ENCODE results near the gene GLIS1. TPM values are rescaled to one million over a fixed set of nuclear protein-coding genes. Genes with fewer than 3 reads are reported as not detected.

Gene GLIS1
- total RNA-seq, 1 experiment from 2014 or later: 0.24 TPM

DNA sequence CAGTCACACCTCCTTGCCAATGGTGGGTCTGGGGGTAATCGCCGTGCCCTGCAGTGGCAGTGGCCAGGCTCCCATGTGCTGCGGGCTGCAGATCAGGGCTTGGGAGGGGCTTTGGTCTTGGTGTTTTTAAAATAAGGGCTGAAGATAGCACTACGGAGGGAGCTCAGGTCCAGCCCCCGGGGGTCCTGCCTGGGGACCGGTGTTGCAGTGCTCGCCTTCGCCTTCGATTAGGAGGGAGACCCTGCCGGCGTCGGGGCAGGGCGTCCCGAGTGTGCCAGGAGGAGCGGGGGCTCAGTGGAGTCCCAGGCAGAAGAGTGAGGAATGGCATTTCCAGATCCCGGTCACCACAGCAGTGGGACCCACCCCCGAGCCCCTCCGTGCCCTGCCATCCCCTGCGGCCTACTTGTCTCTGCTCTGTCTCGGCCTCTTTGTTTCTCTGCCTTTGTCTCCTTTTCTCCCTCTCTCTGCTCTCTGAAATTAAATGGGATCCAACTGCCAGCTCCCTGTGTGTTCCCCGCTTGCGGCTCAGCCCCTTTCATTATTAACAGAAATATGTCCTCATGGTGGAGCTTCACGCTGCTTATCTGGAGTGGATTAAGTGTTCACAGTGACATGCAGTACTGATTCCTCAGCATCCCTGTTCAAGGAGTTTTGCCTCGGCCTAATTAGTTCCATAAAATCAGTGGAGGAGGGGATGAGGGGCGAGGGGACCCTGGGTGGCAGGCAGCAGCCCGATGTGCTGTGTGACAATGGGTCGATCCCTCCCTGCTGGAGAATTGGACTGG, 235.3 kb downstream of the GLIS1 start:
- TF ChIP-seq NR1H2 (CRISPR knock-in tag; IDR thresholded peaks at IDR 0.05): no peak
- no peak for TF ChIP-seq ZNF671 (CRISPR knock-in tag; IDR thresholded peaks at IDR 0.05)
- no peak for TF ChIP-seq SOX15 (CRISPR knock-in tag; IDR thresholded peaks at IDR 0.05)
- TF ChIP-seq, protein P1, sequence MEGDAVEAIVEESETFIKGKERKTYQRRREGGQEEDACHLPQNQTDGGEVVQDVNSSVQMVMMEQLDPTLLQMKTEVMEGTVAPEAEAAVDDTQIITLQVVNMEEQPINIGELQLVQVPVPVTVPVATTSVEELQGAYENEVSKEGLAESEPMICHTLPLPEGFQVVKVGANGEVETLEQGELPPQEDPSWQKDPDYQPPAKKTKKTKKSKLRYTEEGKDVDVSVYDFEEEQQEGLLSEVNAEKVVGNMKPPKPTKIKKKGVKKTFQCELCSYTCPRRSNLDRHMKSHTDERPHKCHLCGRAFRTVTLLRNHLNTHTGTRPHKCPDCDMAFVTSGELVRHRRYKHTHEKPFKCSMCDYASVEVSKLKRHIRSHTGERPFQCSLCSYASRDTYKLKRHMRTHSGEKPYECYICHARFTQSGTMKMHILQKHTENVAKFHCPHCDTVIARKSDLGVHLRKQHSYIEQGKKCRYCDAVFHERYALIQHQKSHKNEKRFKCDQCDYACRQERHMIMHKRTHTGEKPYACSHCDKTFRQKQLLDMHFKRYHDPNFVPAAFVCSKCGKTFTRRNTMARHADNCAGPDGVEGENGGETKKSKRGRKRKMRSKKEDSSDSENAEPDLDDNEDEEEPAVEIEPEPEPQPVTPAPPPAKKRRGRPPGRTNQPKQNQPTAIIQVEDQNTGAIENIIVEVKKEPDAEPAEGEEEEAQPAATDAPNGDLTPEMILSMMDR (IDR thresholded peaks at IDR 0.05): no peak
- TF ChIP-seq, protein P2, sequence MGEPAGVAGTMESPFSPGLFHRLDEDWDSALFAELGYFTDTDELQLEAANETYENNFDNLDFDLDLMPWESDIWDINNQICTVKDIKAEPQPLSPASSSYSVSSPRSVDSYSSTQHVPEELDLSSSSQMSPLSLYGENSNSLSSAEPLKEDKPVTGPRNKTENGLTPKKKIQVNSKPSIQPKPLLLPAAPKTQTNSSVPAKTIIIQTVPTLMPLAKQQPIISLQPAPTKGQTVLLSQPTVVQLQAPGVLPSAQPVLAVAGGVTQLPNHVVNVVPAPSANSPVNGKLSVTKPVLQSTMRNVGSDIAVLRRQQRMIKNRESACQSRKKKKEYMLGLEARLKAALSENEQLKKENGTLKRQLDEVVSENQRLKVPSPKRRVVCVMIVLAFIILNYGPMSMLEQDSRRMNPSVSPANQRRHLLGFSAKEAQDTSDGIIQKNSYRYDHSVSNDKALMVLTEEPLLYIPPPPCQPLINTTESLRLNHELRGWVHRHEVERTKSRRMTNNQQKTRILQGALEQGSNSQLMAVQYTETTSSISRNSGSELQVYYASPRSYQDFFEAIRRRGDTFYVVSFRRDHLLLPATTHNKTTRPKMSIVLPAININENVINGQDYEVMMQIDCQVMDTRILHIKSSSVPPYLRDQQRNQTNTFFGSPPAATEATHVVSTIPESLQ (CRISPR knock-in tag; IDR thresholded peaks at IDR 0.05): no peak
- no peak for TF ChIP-seq OVOL2 (CRISPR knock-in tag; IDR thresholded peaks at IDR 0.05; ENCODE audit: borderline replicate concordance)
- no peak for TF ChIP-seq NR3C1 (CRISPR knock-in tag; conservative IDR thresholded peaks at IDR 0.05; ENCODE audit: low read depth)
- no peak for TF ChIP-seq NR2C2 (CRISPR knock-in tag; IDR thresholded peaks at IDR 0.05)
- TF ChIP-seq JAZF1 (CRISPR knock-in tag; IDR thresholded peaks at IDR 0.05): no peak
- TF ChIP-seq, protein P3, sequence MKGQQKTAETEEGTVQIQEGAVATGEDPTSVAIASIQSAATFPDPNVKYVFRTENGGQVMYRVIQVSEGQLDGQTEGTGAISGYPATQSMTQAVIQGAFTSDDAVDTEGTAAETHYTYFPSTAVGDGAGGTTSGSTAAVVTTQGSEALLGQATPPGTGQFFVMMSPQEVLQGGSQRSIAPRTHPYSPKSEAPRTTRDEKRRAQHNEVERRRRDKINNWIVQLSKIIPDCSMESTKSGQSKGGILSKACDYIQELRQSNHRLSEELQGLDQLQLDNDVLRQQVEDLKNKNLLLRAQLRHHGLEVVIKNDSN (CRISPR knock-in tag; IDR thresholded peaks at IDR 0.05): no peak
- no peak for TF ChIP-seq GTF2I (CRISPR knock-in tag; conservative IDR thresholded peaks at IDR 0.05)
- TF ChIP-seq, protein P4, sequence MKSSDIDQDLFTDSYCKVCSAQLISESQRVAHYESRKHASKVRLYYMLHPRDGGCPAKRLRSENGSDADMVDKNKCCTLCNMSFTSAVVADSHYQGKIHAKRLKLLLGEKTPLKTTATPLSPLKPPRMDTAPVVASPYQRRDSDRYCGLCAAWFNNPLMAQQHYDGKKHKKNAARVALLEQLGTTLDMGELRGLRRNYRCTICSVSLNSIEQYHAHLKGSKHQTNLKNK (CRISPR knock-in tag; IDR thresholded peaks at IDR 0.05): no peak
- no peak for TF ChIP-seq FOXJ3 (CRISPR knock-in tag; IDR thresholded peaks at IDR 0.05; ENCODE audit: borderline replicate concordance)
- TF ChIP-seq, protein P5, sequence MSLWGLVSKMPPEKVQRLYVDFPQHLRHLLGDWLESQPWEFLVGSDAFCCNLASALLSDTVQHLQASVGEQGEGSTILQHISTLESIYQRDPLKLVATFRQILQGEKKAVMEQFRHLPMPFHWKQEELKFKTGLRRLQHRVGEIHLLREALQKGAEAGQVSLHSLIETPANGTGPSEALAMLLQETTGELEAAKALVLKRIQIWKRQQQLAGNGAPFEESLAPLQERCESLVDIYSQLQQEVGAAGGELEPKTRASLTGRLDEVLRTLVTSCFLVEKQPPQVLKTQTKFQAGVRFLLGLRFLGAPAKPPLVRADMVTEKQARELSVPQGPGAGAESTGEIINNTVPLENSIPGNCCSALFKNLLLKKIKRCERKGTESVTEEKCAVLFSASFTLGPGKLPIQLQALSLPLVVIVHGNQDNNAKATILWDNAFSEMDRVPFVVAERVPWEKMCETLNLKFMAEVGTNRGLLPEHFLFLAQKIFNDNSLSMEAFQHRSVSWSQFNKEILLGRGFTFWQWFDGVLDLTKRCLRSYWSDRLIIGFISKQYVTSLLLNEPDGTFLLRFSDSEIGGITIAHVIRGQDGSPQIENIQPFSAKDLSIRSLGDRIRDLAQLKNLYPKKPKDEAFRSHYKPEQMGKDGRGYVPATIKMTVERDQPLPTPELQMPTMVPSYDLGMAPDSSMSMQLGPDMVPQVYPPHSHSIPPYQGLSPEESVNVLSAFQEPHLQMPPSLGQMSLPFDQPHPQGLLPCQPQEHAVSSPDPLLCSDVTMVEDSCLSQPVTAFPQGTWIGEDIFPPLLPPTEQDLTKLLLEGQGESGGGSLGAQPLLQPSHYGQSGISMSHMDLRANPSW (CRISPR knock-in tag; conservative IDR thresholded peaks at IDR 0.05; ENCODE audit: low read depth): no peak
- no peak for TF ChIP-seq ZNF121 (CRISPR knock-in tag; IDR thresholded peaks at IDR 0.05)
- Mint-ChIP-seq H3K4me1 (peaks cover 20% of the 10 kb centered on the region), H3K36me3 (no peaks in the 10 kb centered on the region), H3K4me3 (no peak overlapping the region), H3K27me3 (ENCODE audit: low read depth) (no peaks in the 10 kb centered on the region), H3K9me3 (no peaks in the 10 kb centered on the region), H3K27ac (no peak overlapping the region)
- no peak for ATAC-seq
- CTCF ChIA-PET: interaction anchor here (0.9 to 1.8 kb wide), 3 partner anchors 8 to 90 kb away, joined by 3 to 10 read pairs (median 4); no protein-coding TSS in a partner anchor
- POLR2A ChIA-PET: interaction anchor here (0.7 kb wide), 1 partner anchor 144 kb away, joined by 3 read pairs; no protein-coding TSS in a partner anchor
- no peak for DNase-seq (ENCODE audit: low spot score)

DNA sequence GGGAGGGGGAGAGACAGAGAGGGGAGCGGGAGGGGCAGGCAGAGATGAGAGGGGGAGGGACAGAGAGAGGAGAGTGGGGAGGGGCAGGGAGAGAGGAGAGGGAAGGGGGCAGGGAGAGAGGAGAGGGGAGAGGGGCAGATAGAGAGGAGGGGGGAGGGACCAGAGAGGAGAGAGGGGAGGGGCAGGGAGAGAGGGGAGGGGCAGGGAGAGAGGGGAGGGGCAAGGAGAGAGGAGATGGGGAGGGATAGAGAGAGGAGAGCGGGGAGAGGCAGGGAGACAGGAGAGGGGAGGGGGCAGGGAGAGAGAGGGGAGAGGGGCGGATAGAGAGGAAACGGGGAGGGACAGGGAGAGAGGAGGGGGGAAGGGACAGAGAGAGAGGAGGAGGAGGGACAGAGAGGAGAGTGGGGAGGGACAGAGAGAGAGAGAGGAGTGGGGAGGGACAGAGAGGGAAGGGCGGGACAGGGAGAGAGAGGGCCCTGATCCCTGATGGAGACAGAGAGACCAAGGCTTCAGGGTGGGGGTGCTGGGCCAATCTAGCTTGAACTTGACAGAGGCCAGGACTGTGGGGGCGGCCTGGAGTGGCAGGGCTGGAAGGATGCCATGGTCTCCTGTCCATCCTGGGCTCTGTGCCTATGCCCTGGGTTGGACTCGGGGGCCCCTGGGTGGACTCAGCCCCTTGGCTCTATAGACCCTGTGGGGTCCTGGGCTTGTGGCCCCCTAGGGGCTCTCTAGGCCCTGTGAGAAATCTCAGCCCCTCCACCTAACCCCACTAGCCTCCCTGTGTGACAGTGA, 236.1 kb downstream of the GLIS1 start:
- Mint-ChIP-seq H3K27me3 (ENCODE audit: low read depth) (no peaks in the 10 kb centered on the region), H3K4me3 (no peak overlapping the region), H3K36me3 (no peaks in the 10 kb centered on the region), H3K4me1 (peaks cover 20% of the 10 kb centered on the region), H3K9me3 (no peaks in the 10 kb centered on the region), H3K27ac (no peak overlapping the region)
- DNase-seq (ENCODE audit: low spot score): no peak
- CTCF ChIA-PET: interaction anchor here (1.8 kb wide), 1 partner anchor 17 kb away, joined by 10 read pairs; no protein-coding TSS in a partner anchor
- no peak for ATAC-seq
- POLR2A ChIA-PET: no interaction called here
- TF ChIP-seq, protein P1 (IDR thresholded peaks at IDR 0.05): no peak
- TF ChIP-seq, protein P6, sequence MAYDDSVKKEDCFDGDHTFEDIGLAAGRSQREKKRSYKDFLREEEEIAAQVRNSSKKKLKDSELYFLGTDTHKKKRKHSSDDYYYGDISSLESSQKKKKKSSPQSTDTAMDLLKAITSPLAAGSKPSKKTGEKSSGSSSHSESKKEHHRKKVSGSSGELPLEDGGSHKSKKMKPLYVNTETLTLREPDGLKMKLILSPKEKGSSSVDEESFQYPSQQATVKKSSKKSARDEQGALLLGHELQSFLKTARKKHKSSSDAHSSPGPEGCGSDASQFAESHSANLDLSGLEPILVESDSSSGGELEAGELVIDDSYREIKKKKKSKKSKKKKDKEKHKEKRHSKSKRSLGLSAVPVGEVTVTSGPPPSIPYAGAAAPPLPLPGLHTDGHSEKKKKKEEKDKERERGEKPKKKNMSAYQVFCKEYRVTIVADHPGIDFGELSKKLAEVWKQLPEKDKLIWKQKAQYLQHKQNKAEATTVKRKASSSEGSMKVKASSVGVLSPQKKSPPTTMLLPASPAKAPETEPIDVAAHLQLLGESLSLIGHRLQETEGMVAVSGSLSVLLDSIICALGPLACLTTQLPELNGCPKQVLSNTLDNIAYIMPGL (CRISPR knock-in tag; IDR thresholded peaks at IDR 0.05): no peak
- TF ChIP-seq, protein P7, sequence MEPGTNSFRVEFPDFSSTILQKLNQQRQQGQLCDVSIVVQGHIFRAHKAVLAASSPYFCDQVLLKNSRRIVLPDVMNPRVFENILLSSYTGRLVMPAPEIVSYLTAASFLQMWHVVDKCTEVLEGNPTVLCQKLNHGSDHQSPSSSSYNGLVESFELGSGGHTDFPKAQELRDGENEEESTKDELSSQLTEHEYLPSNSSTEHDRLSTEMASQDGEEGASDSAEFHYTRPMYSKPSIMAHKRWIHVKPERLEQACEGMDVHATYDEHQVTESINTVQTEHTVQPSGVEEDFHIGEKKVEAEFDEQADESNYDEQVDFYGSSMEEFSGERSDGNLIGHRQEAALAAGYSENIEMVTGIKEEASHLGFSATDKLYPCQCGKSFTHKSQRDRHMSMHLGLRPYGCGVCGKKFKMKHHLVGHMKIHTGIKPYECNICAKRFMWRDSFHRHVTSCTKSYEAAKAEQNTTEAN (CRISPR knock-in tag; IDR thresholded peaks at IDR 0.05): no peak
- no peak for TF ChIP-seq ESRRA (CRISPR knock-in tag; IDR thresholded peaks at IDR 0.05; ENCODE audit: borderline replicate concordance)
- TF ChIP-seq RELA (CRISPR knock-in tag; IDR thresholded peaks at IDR 0.05; ENCODE audit: borderline replicate concordance): no peak
